ENCODE data around the gene OR52I1. TPM values are rescaled to one million over a fixed set of nuclear protein-coding genes. Genes with fewer than 3 reads are reported as not detected.
A peak's percentile ranks its signal among the peaks of the same experiment; 100 is the strongest.

OR52I1 gene
- total RNA-seq, 2 donors from 2014 or later = not detected

DNA sequence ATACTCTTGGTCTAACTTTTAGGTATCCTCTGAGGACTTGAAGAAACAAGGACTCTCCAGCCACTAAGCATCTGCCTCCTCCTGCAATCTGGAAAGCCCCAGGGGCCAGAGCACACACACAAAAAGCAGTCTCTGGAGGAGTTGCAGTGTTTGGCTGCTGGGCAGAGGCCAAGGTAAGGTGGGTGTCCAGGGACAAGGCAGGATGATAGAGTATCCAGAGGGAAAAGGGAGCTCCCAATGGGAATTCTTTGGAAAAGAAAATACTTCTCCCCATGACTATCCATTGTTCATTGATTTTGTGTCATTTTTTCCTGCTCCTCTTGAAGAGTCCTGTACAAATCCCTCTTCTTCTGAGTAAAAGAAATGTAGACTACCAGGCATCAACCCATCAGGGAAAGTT is 12.4 kb upstream of the OR52I1 start, which contains the start of gene OR52I2:
Gene OR52I2, plus strand, starts transcription at position 301 of the 400 bp plus-strand sequence.
- Mint-ChIP-seq H3K36me3 (ENCODE audit: insufficient read depth in 2 of 2) (no peaks in the 10 kb centered on the region), H3K27ac (no peak within 1 kb of the TSS), H3K4me1 (ENCODE audit: low read depth) (no peaks in the 10 kb centered on the region), H3K9me3 (peaks cover 0 to 2% of the 10 kb centered on the region in 2 donors), H3K4me3 (no peak within 1 kb of the TSS), H3K27me3 (ENCODE audit: low read depth) (peaks cover 36% of the 10 kb centered on the region)
- ATAC-seq (replicated peaks in 1 of 2) (no peak), DNase-seq (no peak)

DNA sequence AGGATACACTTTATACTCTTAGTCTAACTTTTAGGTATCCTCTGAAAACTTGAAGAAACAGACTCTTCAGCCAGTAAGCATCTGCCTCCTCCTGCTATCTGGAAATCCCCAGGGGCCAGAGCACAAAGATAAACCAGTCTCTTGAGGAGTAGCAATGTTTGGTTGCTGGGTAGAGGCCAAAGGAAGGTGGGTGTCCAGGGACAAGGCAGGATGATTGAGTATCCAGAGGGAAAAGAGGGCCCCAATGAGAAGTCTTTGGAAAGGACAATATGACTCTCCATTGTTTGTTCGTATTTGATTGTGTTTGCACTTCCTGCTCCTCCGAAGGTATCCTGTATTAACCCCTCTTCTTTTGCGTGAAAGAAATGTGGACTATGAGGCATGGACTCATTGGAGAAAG is 4.8 kb upstream of the OR52I1 start:
- Mint-ChIP-seq H3K9me3 (no peaks in the 10 kb centered on the region), H3K27me3 (ENCODE audit: low read depth) (peaks cover 8% of the 10 kb centered on the region), H3K4me1 (ENCODE audit: low read depth) (no peaks in the 10 kb centered on the region), H3K27ac (no peak overlapping the region), H3K36me3 (ENCODE audit: insufficient read depth in 2 of 2) (no peaks in the 10 kb centered on the region), H3K4me3 (no peak overlapping the region)
- ATAC-seq (replicated peaks in 1 of 2) (no peak), DNase-seq (no peak)

DNA sequence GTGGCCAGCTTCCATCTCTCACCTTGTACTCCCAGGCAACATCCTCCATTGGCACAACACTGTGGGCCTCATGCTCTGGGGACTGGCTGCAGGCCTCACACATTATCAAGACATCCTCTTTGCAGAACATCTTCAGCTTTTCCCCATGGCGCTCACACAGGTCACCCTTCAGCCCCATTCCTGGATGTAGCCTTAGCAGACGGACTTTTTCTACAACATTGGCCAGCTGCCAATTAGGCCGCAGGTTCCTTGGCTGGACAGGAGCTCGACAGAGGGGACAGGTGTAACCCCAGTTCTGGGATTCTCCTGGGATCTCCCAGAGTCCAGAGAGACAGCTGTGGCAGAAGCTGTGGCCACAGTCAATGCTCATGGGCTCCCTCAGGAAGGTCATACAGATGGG is 11.2 kb downstream of the OR52I1 start:
- ATAC-seq (replicated peaks in 1 of 2) = no peak
- Mint-ChIP-seq H3K4me1 (ENCODE audit: low read depth) (peaks cover 38% of the 10 kb centered on the region), H3K36me3 (ENCODE audit: insufficient read depth in 2 of 2) (peaks cover 0 to 2% of the 10 kb centered on the region in 2 donors), H3K9me3 (peaks cover 0 to 3% of the 10 kb centered on the region in 2 donors), H3K27ac (no peak overlapping the region), H3K4me3 (no peak overlapping the region), H3K27me3 (ENCODE audit: low read depth) (no peaks in the 10 kb centered on the region)
- DNase-seq = no peak

DNA sequence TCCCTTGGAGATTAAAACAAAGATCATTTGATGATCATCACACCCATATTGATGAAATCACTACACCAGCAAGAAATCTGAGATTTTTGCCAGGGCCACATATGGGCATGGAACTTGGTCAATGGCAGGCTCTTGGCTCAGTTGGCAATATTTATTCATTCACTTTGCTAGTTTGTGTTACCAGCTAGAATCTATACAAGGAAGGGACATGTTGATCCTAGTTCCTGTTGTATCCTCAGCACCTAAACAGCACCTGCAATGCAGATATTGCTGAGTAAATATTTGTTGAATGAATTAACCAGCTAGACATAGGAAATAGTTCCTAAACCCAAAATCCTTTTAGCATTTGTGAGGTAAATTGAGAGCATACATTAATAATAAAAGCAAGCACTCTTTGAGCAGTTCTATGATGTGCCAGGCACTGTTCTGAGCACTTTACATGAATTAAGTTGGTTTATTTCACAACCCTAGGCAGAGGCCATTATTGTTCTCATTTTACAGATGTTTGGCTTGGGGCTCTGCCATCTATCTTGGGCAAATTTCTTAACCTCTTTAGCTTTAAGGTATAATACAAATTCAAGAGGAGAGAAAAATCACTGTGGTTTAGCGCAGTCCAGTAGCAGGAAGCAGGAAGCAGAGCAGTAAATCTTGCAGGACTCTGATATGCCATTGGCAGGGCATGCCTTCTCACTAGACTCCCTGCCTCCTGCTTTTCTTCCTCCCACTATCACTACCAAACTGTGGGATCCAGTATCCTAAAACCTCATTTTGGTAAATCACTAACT is 12.6 kb downstream of the OR52I1 start:
- Mint-ChIP-seq H3K9me3 (peaks cover 2 to 3% of the 10 kb centered on the region in 2 donors), H3K27ac (peak overlapping the region; percentile 98), H3K36me3 (ENCODE audit: insufficient read depth in 2 of 2) (peaks cover 0 to 2% of the 10 kb centered on the region in 2 donors), H3K4me1 (ENCODE audit: low read depth) (peaks cover 45% of the 10 kb centered on the region), H3K4me3 (peak overlapping the region; percentile 94 to 98), H3K27me3 (ENCODE audit: low read depth) (no peaks in the 10 kb centered on the region)
- DNase-seq = no peak
- no peak for ATAC-seq (replicated peaks in 1 of 2)

DNA sequence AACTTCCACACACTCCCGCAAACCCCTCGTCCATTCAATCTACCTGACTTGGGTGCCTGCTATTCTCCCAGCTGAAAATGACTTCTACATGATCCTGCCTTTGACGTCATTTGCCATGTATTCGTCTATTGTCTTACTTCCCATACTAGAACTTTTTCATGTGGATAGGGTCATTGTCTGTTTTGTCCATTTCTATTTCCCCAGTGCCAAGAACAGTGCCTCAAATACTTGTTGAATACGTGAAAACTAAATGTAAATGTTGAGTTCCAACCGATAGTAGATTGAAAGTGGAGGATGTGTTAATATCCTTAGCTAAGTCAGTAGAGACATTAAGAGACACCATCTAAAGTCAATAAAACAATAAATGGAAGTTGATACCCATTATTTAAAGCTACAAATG is 13.3 kb downstream of the OR52I1 start:
- Mint-ChIP-seq H3K9me3 (peaks cover 2 to 3% of the 10 kb centered on the region in 2 donors), H3K4me1 (ENCODE audit: low read depth) (peaks cover 45% of the 10 kb centered on the region), H3K36me3 (ENCODE audit: insufficient read depth in 2 of 2) (peaks cover 0 to 1% of the 10 kb centered on the region in 2 donors), H3K4me3 (peak overlapping the region; percentile 94 to 98), H3K27me3 (ENCODE audit: low read depth) (no peaks in the 10 kb centered on the region), H3K27ac (peak overlapping the region; percentile 98)
- DNase-seq (no peak), ATAC-seq (replicated peaks in 1 of 2) (no peak)

DNA sequence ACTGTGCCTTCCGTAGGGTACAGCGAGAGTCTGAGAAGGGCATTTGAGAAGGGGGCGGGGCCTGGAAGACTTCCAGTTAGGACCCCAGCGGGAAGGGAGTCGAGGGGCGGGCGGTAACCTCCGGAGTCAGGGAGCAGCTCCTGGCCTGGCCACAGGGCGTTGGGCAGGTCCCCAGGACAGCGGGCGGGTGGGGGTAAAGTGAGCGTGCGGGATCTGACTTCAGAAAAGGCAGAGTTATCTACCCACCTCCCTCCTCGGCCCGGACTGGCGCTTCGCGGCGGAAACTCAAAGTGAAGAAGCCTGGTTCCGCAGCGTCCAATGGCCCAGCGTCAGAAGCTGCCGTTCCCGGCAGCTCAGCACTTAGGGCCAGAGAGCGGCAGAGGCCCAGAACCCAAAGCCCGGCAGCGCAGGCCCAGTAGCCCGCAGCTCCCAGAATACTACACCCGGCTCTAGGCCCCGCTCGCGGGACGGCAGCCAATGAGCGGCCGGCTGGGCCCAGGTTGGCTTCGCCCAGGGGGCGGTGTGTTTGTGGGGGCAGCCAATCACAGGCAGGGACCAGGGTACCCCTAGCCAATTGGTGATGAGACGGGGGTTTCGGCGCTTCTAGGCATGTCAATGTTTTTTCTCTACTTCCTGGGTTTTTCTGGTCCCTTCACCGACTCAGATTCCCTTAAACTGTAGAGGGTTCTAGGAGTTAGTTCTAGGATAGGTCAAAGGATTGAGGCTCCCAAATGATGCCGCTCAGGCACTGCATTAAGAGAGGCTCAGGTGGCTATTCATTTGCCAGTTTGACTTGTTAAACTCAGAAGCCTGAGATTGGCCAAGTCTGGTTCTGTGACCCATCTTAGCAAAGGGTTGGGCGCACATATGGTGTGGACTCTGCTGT is 14.2 kb downstream of the OR52I1 start, which contains the start of gene TRIM68:
Gene TRIM68, minus strand, starts transcription at position 451 of the 886 bp plus-strand sequence. CDS start 2,727 bp downstream, outside the sequence.
- Mint-ChIP-seq H3K36me3 (ENCODE audit: insufficient read depth in 2 of 2) (no peaks in the 10 kb centered on the region), H3K27me3 (ENCODE audit: low read depth) (no peaks in the 10 kb centered on the region), H3K9me3 (peaks cover 2 to 3% of the 10 kb centered on the region in 2 donors), H3K4me3 (peak within 1 kb of the TSS; percentile 94 to 98), H3K27ac (peak within 1 kb of the TSS; percentile 98), H3K4me1 (ENCODE audit: low read depth) (peaks cover 45% of the 10 kb centered on the region)
- ATAC-seq (replicated peaks in 1 of 2) = peak; percentile 100
- peak; percentile 97 for DNase-seq

DNA sequence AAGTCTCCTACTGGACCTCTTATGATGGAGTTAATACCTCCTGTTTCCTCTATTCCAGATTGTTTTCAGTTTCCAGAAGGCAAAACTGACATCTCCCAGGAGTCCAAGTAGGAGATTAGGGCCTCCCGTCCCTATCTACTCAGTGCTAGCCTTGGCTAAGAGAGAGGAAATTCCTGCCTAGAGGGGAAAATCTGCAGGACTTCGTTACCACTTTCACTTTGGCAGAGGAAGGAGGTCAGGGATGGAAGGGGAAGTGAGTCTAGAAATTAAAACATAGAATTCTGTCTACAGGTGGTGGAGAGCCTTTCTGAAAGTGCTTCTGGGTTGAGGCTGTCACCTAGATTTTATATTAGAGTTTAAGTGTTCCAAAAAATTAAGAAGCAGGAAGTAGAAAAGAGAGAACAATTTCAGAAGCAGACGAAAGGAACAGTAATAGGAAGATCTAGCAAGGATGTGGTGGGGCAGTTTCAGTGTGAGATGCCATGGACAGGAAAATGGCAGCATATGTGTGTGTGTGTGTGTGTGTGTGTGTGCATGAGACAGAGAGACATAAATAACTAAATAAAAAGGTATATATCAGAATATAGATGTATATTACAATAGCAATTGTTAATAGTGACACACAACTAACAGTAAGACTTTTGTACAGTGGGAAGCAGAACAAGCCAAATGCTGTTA is 16.6 kb downstream of the OR52I1 start:
- peak; percentile 14 to 15 for DNase-seq
- Mint-ChIP-seq H3K27ac (peak overlapping the region; percentile 98), H3K36me3 (ENCODE audit: insufficient read depth in 2 of 2) (no peaks in the 10 kb centered on the region), H3K4me3 (peak overlapping the region; percentile 56 to 98), H3K4me1 (ENCODE audit: low read depth) (peaks cover 45% of the 10 kb centered on the region), H3K27me3 (ENCODE audit: low read depth) (no peaks in the 10 kb centered on the region), H3K9me3 (peaks cover 2 to 3% of the 10 kb centered on the region in 2 donors)
- no peak for ATAC-seq (replicated peaks in 1 of 2)

DNA sequence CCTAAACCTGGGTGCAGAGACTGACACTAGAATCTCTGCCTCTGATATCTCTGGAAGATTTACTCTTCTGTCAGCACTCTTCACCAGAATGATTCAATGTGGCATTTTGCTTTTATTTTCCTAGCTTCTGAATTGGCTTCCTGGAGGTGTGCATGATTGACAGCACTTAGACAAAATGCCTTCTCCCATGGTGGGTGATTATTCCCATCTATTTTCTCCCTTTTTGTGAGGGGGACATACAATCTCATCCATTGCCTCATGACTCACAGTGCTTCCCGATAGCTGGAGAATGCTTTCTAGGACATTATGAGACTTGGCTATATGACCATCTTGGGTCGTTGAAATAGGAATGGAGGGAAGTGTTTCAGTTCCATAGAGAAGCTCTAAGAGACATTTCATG is 18.1 kb downstream of the OR52I1 start:
- ATAC-seq (replicated peaks in 1 of 2) (no peak), DNase-seq (no peak)
- peaks cover 2 to 4% of the 10 kb centered on the region in 2 donors for H3K9me3 Mint-ChIP-seq
- no peak overlapping the region for H3K27ac Mint-ChIP-seq
- no peak overlapping the region for H3K4me3 Mint-ChIP-seq
- no peaks in the 10 kb centered on the region for H3K36me3 Mint-ChIP-seq (ENCODE audit: insufficient read depth in 2 of 2)
- H3K27me3 Mint-ChIP-seq (ENCODE audit: low read depth) = peaks cover 6% of the 10 kb centered on the region
- H3K4me1 Mint-ChIP-seq (ENCODE audit: low read depth) = peaks cover 33% of the 10 kb centered on the region

DNA sequence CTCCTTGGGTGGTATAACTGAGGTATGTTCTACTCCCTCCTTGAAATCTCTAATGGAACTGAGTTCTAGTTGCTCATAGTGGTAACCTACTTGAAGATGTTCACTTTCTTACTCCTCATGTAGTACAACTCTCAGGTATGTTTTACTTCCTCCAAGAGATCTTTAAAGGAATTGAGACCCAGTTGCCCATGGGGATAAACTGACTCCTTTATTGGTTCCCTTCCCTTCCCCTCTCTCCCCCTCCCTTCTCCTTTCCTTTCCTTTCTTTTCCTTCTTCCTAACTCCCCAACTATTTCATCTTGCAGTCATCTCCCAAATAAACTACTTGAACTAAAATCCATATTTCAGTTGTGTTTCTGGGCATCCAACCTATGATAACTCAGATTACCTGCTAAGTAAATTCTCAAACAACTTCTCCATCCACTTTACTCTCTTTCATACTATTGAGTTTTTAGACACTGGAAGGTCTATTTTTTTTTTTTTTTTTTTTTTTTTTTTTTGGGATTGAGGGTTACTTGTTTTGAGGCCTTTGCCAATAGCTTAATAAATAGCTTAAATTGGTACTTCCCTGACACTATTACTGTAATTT is 22.1 kb downstream of the OR52I1 start:
- Mint-ChIP-seq H3K27me3 (ENCODE audit: low read depth) (peaks cover 6% of the 10 kb centered on the region), H3K27ac (no peak overlapping the region), H3K36me3 (ENCODE audit: insufficient read depth in 2 of 2) (no peaks in the 10 kb centered on the region), H3K4me1 (ENCODE audit: low read depth) (no peaks in the 10 kb centered on the region), H3K9me3 (peaks cover 0 to 2% of the 10 kb centered on the region in 2 donors), H3K4me3 (no peak overlapping the region)
- no peak for DNase-seq
- ATAC-seq (replicated peaks in 1 of 2) = no peak

DNA sequence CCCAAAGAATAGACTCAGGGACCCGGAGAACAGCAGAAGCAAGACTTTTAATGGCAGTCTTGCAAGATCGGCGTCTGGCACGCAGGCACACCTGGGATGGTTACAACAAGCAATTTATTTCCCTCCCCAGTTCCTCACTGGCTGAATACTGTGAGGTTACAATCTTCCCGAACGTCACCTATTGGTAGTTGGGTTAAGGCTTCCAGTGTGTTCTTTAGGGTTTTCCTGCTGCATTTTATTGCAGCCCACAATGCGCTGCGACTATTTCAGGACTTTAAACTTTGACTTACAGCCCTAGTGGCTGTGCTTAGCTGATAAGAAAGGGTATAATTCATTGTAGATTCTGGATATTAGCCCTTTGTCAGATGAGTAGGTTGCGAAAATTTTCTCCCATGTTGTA is 25.7 kb downstream of the OR52I1 start:
- H3K27me3 Mint-ChIP-seq (ENCODE audit: low read depth) = peaks cover 15% of the 10 kb centered on the region
- H3K4me3 Mint-ChIP-seq = no peak overlapping the region
- H3K27ac Mint-ChIP-seq = no peak overlapping the region
- DNase-seq (no peak), ATAC-seq (replicated peaks in 1 of 2) (no peak)
- H3K9me3 Mint-ChIP-seq = peaks cover 0 to 2% of the 10 kb centered on the region in 2 donors
- no peaks in the 10 kb centered on the region for H3K4me1 Mint-ChIP-seq (ENCODE audit: low read depth)
- H3K36me3 Mint-ChIP-seq (ENCODE audit: insufficient read depth in 2 of 2) = no peaks in the 10 kb centered on the region

DNA sequence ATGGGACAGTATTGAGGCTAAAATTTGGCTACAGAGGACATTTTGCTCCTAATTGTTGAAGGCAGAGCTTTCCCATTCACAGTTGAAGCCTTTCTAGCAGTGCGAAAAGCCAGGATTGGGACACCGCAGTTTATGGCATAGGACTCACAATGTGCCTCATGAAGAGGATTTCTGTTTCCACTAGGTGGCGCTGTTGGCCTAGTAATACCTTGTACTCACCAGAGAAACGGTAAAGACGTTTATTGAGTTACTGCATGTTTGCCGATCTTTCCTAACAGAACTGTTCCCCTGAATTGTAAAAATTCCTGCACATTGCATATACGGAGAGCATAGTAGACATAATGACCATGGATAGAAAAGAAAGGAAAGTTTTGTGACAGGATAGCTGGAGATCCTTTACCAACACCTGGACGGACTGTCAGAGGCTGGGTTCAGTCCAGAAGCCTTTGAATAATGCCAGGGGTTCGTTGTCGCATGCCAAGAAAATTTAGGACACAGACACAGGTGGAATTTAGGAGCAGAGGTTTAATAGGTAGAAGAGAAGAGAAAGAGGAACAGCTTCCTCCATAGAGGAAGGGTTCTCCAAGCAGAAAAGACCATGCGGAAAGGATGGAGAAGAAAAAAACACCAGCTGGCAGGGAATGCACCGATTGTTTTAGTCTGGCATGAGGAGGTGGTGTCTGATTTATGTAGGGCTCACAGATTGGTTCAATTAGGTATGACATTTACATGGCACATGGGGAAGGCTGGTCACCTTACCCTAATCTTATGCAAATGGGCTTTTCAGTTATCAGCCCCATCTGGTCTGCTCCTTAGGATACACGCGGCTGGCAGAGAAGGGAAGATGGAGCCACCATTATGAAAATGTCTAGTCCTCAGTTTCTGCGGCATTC is 32.6 kb downstream of the OR52I1 start:
- H3K36me3 Mint-ChIP-seq (ENCODE audit: insufficient read depth in 2 of 2) = peaks cover 1 to 6% of the 10 kb centered on the region in 2 donors
- no peak overlapping the region for H3K4me3 Mint-ChIP-seq
- H3K9me3 Mint-ChIP-seq = peaks cover 5% of the 10 kb centered on the region in 2 donors
- peak; percentile 49 to 68 for ATAC-seq (replicated peaks in 1 of 2)
- no peak overlapping the region for H3K27ac Mint-ChIP-seq
- DNase-seq = peak; percentile 73 to 74
- H3K4me1 Mint-ChIP-seq (ENCODE audit: low read depth) = no peaks in the 10 kb centered on the region
- H3K27me3 Mint-ChIP-seq (ENCODE audit: low read depth) = peaks cover 55% of the 10 kb centered on the region

DNA sequence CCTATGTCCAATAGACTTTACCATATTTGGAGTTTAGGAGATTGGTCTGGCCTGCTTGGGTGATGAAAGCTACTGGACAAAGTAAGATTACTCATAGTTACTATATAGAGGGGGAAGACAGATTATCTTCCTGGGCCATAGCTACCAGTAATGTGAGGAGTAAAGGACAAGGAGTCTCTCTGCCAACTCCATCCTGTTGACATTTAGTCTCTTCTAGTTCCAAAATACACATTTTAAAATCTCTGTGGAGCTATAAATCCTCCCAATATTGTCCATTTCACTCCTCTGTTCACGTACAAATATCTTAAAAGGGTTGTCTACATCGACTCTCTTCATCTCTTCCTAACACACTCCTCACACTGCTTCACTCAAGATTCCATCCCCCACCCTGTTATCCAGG is 42.3 kb downstream of the OR52I1 start:
- Mint-ChIP-seq H3K9me3 (no peaks in the 10 kb centered on the region), H3K27ac (no peak overlapping the region), H3K4me3 (no peak overlapping the region), H3K36me3 (ENCODE audit: insufficient read depth in 2 of 2) (no peaks in the 10 kb centered on the region), H3K4me1 (ENCODE audit: low read depth) (no peaks in the 10 kb centered on the region), H3K27me3 (ENCODE audit: low read depth) (peaks cover 3% of the 10 kb centered on the region)
- no peak for DNase-seq
- ATAC-seq (replicated peaks in 1 of 2) = no peak

Data from activated T-cell treated with anti-CD3 and anti-CD28 coated beads, Interleukin-2, amount 50 U/mL, for 72 hours (primary cell).